Stimulated activated CD8-positive, alpha-beta memory T cell treated with anti-CD3 and anti-CD28 coated beads, Interleukin-15, amount 100 ng/mL, for 4 hours (primary cell): ENCODE measurements around the gene ARSI.

Experiments
- DNase-seq, 2 donors: peaks; one replicate each; pipeline ENCODE4 v3.0.0-alpha.2; 2020; ENCODE audit warnings: low read depth in 2 of 2

The ARSI gene

GRCh38 chr5:150307617-150308426, 5.1 kb upstream of the ARSI start:
- DNase-seq, result no peak

- no peak for DNase-seq
Observed at GRCh38 chr5:150306775-150307174, 4.1 kb upstream of the ARSI start.

GRCh38 chr5:150305557-150305956, 2.9 kb upstream of the ARSI start:
- no peak for DNase-seq

GRCh38 chr5:150305095-150305494, 2.4 kb upstream of the ARSI start:
- DNase-seq, result no peak

- DNase-seq, result no peak
Observed at GRCh38 chr5:150304481-150305081, 1.9 kb upstream of the ARSI start.

- DNase-seq, result no peak
Observed at GRCh38 chr5:150303660-150304386, 1.1 kb upstream of the ARSI start.

- no peak for DNase-seq
Observed at GRCh38 chr5:150303070-150303615, 438 bp upstream of the ARSI start.

- DNase-seq, result no peak
Observed at GRCh38 chr5:150301901-150302300, 804 bp downstream of the ARSI start.

- no peak for DNase-seq
Observed at GRCh38 chr5:150301170-150301505, 1.6 kb downstream of the ARSI start.

- DNase-seq, result no peak
Observed at GRCh38 chr5:150300496-150301169, 2.1 kb downstream of the ARSI start.

GRCh38 chr5:150299571-150300327, 3.0 kb downstream of the ARSI start:
- no peak for DNase-seq

- DNase-seq, result no peak
Observed at GRCh38 chr5:150298701-150299451, 3.8 kb downstream of the ARSI start.

GRCh38 chr5:150297934-150298595, 4.6 kb downstream of the ARSI start:
- no peak for DNase-seq

- no peak for DNase-seq
Observed at GRCh38 chr5:150297236-150297890, 5.3 kb downstream of the ARSI start.

GRCh38 chr5:150296496-150296895, 6.2 kb downstream of the ARSI start:
- no peak for DNase-seq

GRCh38 chr5:150295741-150296486, 6.8 kb downstream of the ARSI start:
- DNase-seq, result no peak

- no peak for DNase-seq
Observed at GRCh38 chr5:150295172-150295634, 7.5 kb downstream of the ARSI start.

- DNase-seq, result no peak
Observed at GRCh38 chr5:150294551-150295071, 8.1 kb downstream of the ARSI start.
